HepG2 (cell line): ENCODE results near the gene TNS4. TPM values are rescaled to one million over a fixed set of nuclear protein-coding genes. Genes with fewer than 3 reads are reported as not detected.

ENCODE experiments used
- BATF2 ChIP-seq: sonication (generic); formaldehyde crosslinking; IDR thresholded peaks from 2 replicates; pipeline ENCODE4 v1.8.0; 2022; ENCODE audit warnings: mild to moderate bottlenecking, missing genetic modification reagents, moderate library complexity
- ETV5 ChIP-seq: IDR thresholded peaks from 2 replicates; pipeline ENCODE4 v1.6.1; 2018; ENCODE audit warnings: missing biosample characterization, missing genetic modification reagents, inconsistent platforms, borderline replicate concordance
- HNRNPL ChIP-seq: fragments of 200-400 bp; formaldehyde crosslinking; IDR thresholded peaks from 2 replicates; pipeline ENCODE4 v1.6.1; 2017; ENCODE audit warnings: mild to moderate bottlenecking, low read depth, low read length
- NR3C1 ChIP-seq: sonication (generic); formaldehyde crosslinking; IDR thresholded peaks from 2 replicates; pipeline ENCODE4 v1.4.0; 2020; ENCODE audit warnings: missing genetic modification reagents
- PRPF4 ChIP-seq: fragments of 200-400 bp; formaldehyde crosslinking; IDR thresholded peaks from 2 replicates; pipeline ENCODE4 v1.6.1; 2016; ENCODE audit warnings: low read length, low read depth; ENCODE audit not compliant: poor library complexity, severe bottlenecking
- RFXANK ChIP-seq: IDR thresholded peaks from 2 replicates; pipeline ENCODE4 v1.6.1; 2016
- SP4 ChIP-seq: sonication (generic); formaldehyde crosslinking; IDR thresholded peaks from 2 replicates; pipeline ENCODE4 v1.8.1; 2023; ENCODE audit warnings: mild to moderate bottlenecking, missing genetic modification reagents
- TEAD2 ChIP-seq: sonication (generic); formaldehyde crosslinking; IDR thresholded peaks from 2 replicates; pipeline ENCODE4 v1.9.0; 2021; ENCODE audit warnings: missing genetic modification reagents
- ZNF550 ChIP-seq: sonication (generic); formaldehyde crosslinking; IDR thresholded peaks from 2 replicates; pipeline ENCODE4 v1.4.0; 2020; ENCODE audit warnings: mild to moderate bottlenecking, missing genetic modification reagents, borderline replicate concordance
- ZNF83 ChIP-seq: sonication (generic); formaldehyde crosslinking; IDR thresholded peaks from 2 replicates; pipeline ENCODE4 v1.4.0; 2020; ENCODE audit warnings: missing genetic modification reagents, mild to moderate bottlenecking, borderline replicate concordance
- polyA plus RNA-seq, 8 experiments: library from polyadenylated mRNA; depleted of rRNA in 3 of 8; stranded (reverse) in 7 of 8; unstranded in 1 of 8; fragments of >200 nt; fragmentation: Illumina TruSeq in 4 of 8; extraction: Trizol in 4 of 8; gene quantifications; 2 replicates each; pipeline versions ENCODE4 v1.2.1 to v1.2.3, GENCODE V29; 2011 to 2016; ENCODE audit warnings: low read depth in 4 of 8, missing spikeins in 1 of 8, mixed read lengths in 1 of 8; ENCODE audit not compliant: insufficient read depth in 1 of 8
- total RNA-seq, 5 experiments: library from RNA; depleted of rRNA; stranded (reverse); fragments of >200 nt; fragmentation: Illumina TruSeq; extraction: Trizol; gene quantifications; 2 replicates each; pipeline ENCODE4 v1.2.3, GENCODE V29; 2016; ENCODE audit warnings: low read depth in 1 of 5
- TF ChIP-seq, protein P1 (sequence below): sonication (generic); formaldehyde crosslinking; conservative IDR thresholded peaks from 2 replicates; pipeline ENCODE4 v1.4.0; 2020; ENCODE audit warnings: mild to moderate bottlenecking, missing genetic modification reagents, moderate library complexity
- TF ChIP-seq, protein P2 (sequence below): sonication (generic); formaldehyde crosslinking; IDR thresholded peaks from 2 replicates; pipeline ENCODE4 v1.8.0; 2022; ENCODE audit warnings: mild to moderate bottlenecking, missing genetic modification reagents, borderline replicate concordance
- TF ChIP-seq, protein P3 (sequence below): sonication (generic); formaldehyde crosslinking; IDR thresholded peaks from one replicate; pipeline ENCODE4 v1.5.1; 2020; ENCODE audit warnings: mild to moderate bottlenecking, missing genetic modification reagents; ENCODE audit errors: not compliant biosample characterization

TNS4 gene
- total and polyA plus RNA-seq, 2 of the 13 experiments (the other 11 are each of a cell fraction or from before 2014, with no cell fraction given), result 0.58 to 2.1 TPM

- TF ChIP-seq ETV5 (CRISPR knock-in tag), result no peak
- no peak for TF ChIP-seq RFXANK (CRISPR knock-in tag)
- TF ChIP-seq, protein P1, sequence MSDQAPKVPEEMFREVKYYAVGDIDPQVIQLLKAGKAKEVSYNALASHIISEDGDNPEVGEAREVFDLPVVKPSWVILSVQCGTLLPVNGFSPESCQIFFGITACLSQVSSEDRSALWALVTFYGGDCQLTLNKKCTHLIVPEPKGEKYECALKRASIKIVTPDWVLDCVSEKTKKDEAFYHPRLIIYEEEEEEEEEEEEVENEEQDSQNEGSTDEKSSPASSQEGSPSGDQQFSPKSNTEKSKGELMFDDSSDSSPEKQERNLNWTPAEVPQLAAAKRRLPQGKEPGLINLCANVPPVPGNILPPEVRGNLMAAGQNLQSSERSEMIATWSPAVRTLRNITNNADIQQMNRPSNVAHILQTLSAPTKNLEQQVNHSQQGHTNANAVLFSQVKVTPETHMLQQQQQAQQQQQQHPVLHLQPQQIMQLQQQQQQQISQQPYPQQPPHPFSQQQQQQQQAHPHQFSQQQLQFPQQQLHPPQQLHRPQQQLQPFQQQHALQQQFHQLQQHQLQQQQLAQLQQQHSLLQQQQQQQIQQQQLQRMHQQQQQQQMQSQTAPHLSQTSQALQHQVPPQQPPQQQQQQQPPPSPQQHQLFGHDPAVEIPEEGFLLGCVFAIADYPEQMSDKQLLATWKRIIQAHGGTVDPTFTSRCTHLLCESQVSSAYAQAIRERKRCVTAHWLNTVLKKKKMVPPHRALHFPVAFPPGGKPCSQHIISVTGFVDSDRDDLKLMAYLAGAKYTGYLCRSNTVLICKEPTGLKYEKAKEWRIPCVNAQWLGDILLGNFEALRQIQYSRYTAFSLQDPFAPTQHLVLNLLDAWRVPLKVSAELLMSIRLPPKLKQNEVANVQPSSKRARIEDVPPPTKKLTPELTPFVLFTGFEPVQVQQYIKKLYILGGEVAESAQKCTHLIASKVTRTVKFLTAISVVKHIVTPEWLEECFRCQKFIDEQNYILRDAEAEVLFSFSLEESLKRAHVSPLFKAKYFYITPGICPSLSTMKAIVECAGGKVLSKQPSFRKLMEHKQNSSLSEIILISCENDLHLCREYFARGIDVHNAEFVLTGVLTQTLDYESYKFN (CRISPR knock-in tag), result no peak
- TF ChIP-seq, protein P2, sequence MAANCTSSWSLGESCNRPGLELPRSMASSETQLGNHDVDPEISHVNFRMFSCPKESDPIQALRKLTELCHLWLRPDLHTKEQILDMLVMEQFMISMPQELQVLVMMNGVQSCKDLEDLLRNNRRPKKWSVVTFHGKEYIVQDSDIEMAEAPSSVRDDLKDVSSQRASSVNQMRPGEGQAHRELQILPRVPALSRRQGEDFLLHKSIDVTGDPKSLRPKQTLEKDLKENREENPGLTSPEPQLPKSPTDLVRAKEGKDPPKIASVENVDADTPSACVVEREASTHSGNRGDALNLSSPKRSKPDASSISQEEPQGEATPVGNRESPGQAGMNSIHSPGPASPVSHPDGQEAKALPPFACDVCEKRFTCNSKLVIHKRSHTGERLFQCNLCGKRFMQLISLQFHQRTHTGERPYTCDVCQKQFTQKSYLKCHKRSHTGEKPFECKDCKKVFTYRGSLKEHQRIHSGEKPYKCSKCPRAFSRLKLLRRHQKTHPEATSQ (CRISPR knock-in tag), result no peak
- no peak for TF ChIP-seq PRPF4
- 0 out of 2 replicates have a peak, but pooled peaks have one; percentile 3 for TF ChIP-seq HNRNPL
- TF ChIP-seq BATF2 (CRISPR knock-in tag), result no peak
- 0 out of 2 replicates have a peak, but pooled peaks have one; percentile 0 for TF ChIP-seq ZNF550 (CRISPR knock-in tag)
- TF ChIP-seq SP4 (CRISPR knock-in tag), result no peak
- TF ChIP-seq, protein P3, sequence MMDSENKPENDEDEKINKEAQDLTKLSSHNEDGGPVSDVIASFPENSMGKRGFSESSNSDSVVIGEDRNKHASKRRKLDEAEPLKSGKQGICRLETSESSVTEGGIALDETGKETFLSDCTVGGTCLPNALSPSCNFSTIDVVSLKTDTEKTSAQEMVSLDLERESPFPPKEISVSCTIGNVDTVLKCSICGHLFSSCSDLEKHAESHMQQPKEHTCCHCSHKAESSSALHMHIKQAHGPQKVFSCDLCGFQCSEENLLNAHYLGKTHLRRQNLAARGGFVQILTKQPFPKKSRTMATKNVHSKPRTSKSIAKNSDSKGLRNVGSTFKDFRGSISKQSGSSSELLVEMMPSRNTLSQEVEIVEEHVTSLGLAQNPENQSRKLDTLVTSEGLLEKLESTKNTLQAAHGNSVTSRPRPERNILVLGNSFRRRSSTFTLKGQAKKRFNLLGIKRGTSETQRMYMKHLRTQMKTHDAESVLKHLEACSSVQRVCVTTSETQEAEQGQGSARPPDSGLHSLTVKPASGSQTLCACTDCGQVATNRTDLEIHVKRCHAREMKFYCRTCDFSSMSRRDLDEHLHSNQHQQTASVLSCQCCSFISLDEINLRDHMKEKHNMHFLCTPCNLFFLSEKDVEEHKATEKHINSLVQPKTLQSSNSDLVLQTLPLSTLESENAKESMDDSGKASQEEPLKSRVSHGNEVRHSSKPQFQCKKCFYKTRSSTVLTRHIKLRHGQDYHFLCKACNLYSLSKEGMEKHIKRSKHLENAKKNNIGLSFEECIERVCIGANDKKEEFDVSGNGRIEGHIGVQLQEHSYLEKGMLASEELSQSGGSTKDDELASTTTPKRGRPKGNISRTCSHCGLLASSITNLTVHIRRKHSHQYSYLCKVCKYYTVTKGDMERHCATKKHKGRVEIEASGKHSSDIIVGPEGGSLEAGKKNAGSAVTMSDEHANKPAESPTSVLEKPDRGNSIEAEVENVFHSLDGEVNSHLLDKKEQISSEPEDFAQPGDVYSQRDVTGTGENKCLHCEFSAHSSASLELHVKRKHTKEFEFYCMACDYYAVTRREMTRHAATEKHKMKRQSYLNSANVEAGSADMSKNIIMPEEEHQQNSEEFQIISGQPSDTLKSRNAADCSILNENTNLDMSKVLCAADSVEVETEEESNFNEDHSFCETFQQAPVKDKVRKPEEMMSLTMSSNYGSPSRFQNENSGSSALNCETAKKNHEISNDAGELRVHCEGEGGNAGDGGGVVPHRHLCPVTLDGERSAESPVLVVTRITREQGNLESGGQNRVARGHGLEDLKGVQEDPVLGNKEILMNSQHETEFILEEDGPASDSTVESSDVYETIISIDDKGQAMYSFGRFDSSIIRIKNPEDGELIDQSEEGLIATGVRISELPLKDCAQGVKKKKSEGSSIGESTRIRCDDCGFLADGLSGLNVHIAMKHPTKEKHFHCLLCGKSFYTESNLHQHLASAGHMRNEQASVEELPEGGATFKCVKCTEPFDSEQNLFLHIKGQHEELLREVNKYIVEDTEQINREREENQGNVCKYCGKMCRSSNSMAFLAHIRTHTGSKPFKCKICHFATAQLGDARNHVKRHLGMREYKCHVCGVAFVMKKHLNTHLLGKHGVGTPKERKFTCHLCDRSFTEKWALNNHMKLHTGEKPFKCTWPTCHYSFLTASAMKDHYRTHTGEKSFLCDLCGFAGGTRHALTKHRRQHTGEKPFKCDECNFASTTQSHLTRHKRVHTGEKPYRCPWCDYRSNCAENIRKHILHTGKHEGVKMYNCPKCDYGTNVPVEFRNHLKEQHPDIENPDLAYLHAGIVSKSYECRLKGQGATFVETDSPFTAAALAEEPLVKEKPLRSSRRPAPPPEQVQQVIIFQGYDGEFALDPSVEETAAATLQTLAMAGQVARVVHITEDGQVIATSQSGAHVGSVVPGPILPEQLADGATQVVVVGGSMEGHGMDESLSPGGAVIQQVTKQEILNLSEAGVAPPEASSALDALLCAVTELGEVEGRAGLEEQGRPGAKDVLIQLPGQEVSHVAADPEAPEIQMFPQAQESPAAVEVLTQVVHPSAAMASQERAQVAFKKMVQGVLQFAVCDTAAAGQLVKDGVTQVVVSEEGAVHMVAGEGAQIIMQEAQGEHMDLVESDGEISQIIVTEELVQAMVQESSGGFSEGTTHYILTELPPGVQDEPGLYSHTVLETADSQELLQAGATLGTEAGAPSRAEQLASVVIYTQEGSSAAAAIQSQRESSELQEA (CRISPR knock-in tag), result no peak
- peak; percentile 65; the same call in 1 of the 2 replicates for TF ChIP-seq ZNF83 (CRISPR knock-in tag)
- TF ChIP-seq NR3C1 (CRISPR knock-in tag), result no peak
- no peak for TF ChIP-seq TEAD2 (CRISPR knock-in tag)
These were observed 57.2 kb downstream of the TNS4 start (continued) for GRCh38 chr17:40443988-40444899.
